Measurements from ENCODE around the gene TBC1D22B.

The TBC1D22B gene

GRCh38 chr6:37354526-37355384, 97.2 kb downstream of the TBC1D22B start:
- FAIRE-seq (no peak), DNase-seq (ENCODE audit: low spot score) (no peak)

GRCh38 chr6:37357288-37357687, 99.7 kb downstream of the TBC1D22B start:
- DNase-seq (ENCODE audit: low spot score) = no peak
- no peak for FAIRE-seq

GRCh38 chr6:37357860-37358259, 100.3 kb downstream of the TBC1D22B start:
- FAIRE-seq = no peak
- no peak for DNase-seq (ENCODE audit: low spot score)

- DNase-seq (ENCODE audit: low spot score) (no peak), FAIRE-seq (no peak)
Measured at GRCh38 chr6:37359039-37359438, 101.5 kb downstream of the TBC1D22B start.

- FAIRE-seq (no peak), DNase-seq (ENCODE audit: low spot score) (no peak)
Measured at GRCh38 chr6:37362101-37362828, 104.7 kb downstream of the TBC1D22B start.

- FAIRE-seq (no peak), DNase-seq (ENCODE audit: low spot score) (no peak)
Measured at GRCh38 chr6:37365791-37366190, 108.2 kb downstream of the TBC1D22B start.

- FAIRE-seq = no peak
- DNase-seq (ENCODE audit: low spot score) = no peak
Measured at GRCh38 chr6:37366910-37367309, 109.3 kb downstream of the TBC1D22B start.

- FAIRE-seq (no peak), DNase-seq (ENCODE audit: low spot score) (no peak)
Measured at GRCh38 chr6:37368961-37369320, 111.4 kb downstream of the TBC1D22B start.

- FAIRE-seq (no peak), DNase-seq (ENCODE audit: low spot score) (no peak)
Measured at GRCh38 chr6:37369321-37370201, 112.0 kb downstream of the TBC1D22B start.

- no peak for FAIRE-seq
Measured at GRCh38 chr6:37371154-37372083, 113.8 kb downstream of the TBC1D22B start.

GRCh38 chr6:37372116-37372515, 114.5 kb downstream of the TBC1D22B start:
- DNase-seq (ENCODE audit: low spot score) (no peak), FAIRE-seq (no peak)

More at GRCh38 chr6:37371154-37372083, 113.8 kb downstream of the TBC1D22B start:
- DNase-seq (ENCODE audit: low spot score) = no peak

GRCh38 chr6:37373822-37374471, 116.4 kb downstream of the TBC1D22B start:
- no peak for FAIRE-seq
- no peak for DNase-seq (ENCODE audit: low spot score)

GRCh38 chr6:37375376-37375775, 117.8 kb downstream of the TBC1D22B start:
- FAIRE-seq = no peak

GRCh38 chr6:37376078-37376743, 118.6 kb downstream of the TBC1D22B start:
- DNase-seq (ENCODE audit: low spot score) = no peak
- FAIRE-seq = no peak

More at GRCh38 chr6:37375376-37375775, 117.8 kb downstream of the TBC1D22B start:
- DNase-seq (ENCODE audit: low spot score) = no peak

GRCh38 chr6:37381579-37381978, 124.0 kb downstream of the TBC1D22B start:
- no peak for FAIRE-seq
- DNase-seq (ENCODE audit: low spot score) = peak; percentile 45

Data from RCC 7860 (cell line).